Activated naive CD4-positive, alpha-beta T cell treated with Interleukin-2 at 50 U/mL for 16 hours (primary cell): Measurements from ENCODE around the gene PPP1R7.

ENCODE experiments used
- DNase-seq: peaks from one replicate; pipeline ENCODE4 v3.0.0-alpha.2; 2020

Gene PPP1R7

GRCh38 chr2:241121008-241121407 is 29.3 kb upstream of the PPP1R7 start:
- no peak for DNase-seq

- DNase-seq, result no peak
Observed at GRCh38 chr2:241122376-241123002, 27.8 kb upstream of the PPP1R7 start.

- peak; percentile 61 for DNase-seq
Observed at GRCh38 chr2:241123816-241124536, 26.3 kb upstream of the PPP1R7 start.

- no peak for DNase-seq
Observed at GRCh38 chr2:241125626-241126025, 24.6 kb upstream of the PPP1R7 start.

- DNase-seq, result no peak
Observed at GRCh38 chr2:241126201-241126611, 24.1 kb upstream of the PPP1R7 start.

- no peak for DNase-seq
Observed at GRCh38 chr2:241126771-241127202, 23.5 kb upstream of the PPP1R7 start.

- DNase-seq, result no peak
Observed at GRCh38 chr2:241128266-241128665, 22.0 kb upstream of the PPP1R7 start.

- no peak for DNase-seq
Observed at GRCh38 chr2:241129086-241129871, 21.0 kb upstream of the PPP1R7 start.

GRCh38 chr2:241130316-241130715 is 20.0 kb upstream of the PPP1R7 start:
- DNase-seq, result no peak

- DNase-seq, result no peak
Observed at GRCh38 chr2:241131531-241131930, 18.7 kb upstream of the PPP1R7 start.

GRCh38 chr2:241132538-241133435 is 17.5 kb upstream of the PPP1R7 start:
- no peak for DNase-seq

- DNase-seq, result no peak
Observed at GRCh38 chr2:241133436-241133820, 16.8 kb upstream of the PPP1R7 start.

- DNase-seq, result no peak
Observed at GRCh38 chr2:241134711-241135110, 15.6 kb upstream of the PPP1R7 start.

GRCh38 chr2:241135737-241136136 is 14.5 kb upstream of the PPP1R7 start:
- DNase-seq, result no peak

GRCh38 chr2:241136191-241136590 is 14.1 kb upstream of the PPP1R7 start:
- DNase-seq, result no peak

- no peak for DNase-seq
Observed at GRCh38 chr2:241136661-241137260, 13.5 kb upstream of the PPP1R7 start.

GRCh38 chr2:241137276-241138190 is 12.7 kb upstream of the PPP1R7 start:
- no peak for DNase-seq

- no peak for DNase-seq
Observed at GRCh38 chr2:241138471-241138870, 11.8 kb upstream of the PPP1R7 start.

- DNase-seq, result no peak
Observed at GRCh38 chr2:241139531-241140444, 10.5 kb upstream of the PPP1R7 start.

GRCh38 chr2:241140445-241140840 is 9.8 kb upstream of the PPP1R7 start:
- no peak for DNase-seq
